8988T (cell line): Measurements from ENCODE around the gene FLOT2.
"Not testable (repeated sequence)": the region's sequence is repeated elsewhere in the genome, so short reads cannot be mapped to it uniquely, and the experiment has no call there.

Source experiments
- DNase-seq: peaks from one replicate; pipeline ENCODE4 v3.0.0; 2011

FLOT2 gene

GRCh38 chr17:28895794-28896447 is 1.6 kb downstream of the FLOT2 start:
- DNase-seq = peak; percentile 33

GRCh38 chr17:28893248-28894183 is 4.0 kb downstream of the FLOT2 start:
- DNase-seq = not testable (repeated sequence)

GRCh38 chr17:28892024-28892423 is 5.5 kb downstream of the FLOT2 start:
- DNase-seq = no peak

- DNase-seq = no peak
Observed at GRCh38 chr17:28891201-28891600, 6.3 kb downstream of the FLOT2 start.

GRCh38 chr17:28889996-28890395 is 7.5 kb downstream of the FLOT2 start:
- DNase-seq = no peak

GRCh38 chr17:28888832-28889231 is 8.7 kb downstream of the FLOT2 start:
- DNase-seq = no peak

- no peak for DNase-seq
Observed at GRCh38 chr17:28887871-28888471, 9.6 kb downstream of the FLOT2 start.

- no peak for DNase-seq
Observed at GRCh38 chr17:28885951-28886350, 11.6 kb downstream of the FLOT2 start.

- no peak for DNase-seq
Observed at GRCh38 chr17:28885363-28885762, 12.2 kb downstream of the FLOT2 start.

GRCh38 chr17:28883967-28884702 is 13.4 kb downstream of the FLOT2 start:
- DNase-seq = no peak

GRCh38 chr17:28882154-28882895 is 15.2 kb downstream of the FLOT2 start:
- no peak for DNase-seq

- DNase-seq = no peak
Observed at GRCh38 chr17:28881533-28882056, 15.9 kb downstream of the FLOT2 start.

- DNase-seq = no peak
Observed at GRCh38 chr17:28880572-28880945, 17.0 kb downstream of the FLOT2 start.

GRCh38 chr17:28879886-28880571 is 17.5 kb downstream of the FLOT2 start:
- no peak for DNase-seq

GRCh38 chr17:28878981-28879380 is 18.6 kb downstream of the FLOT2 start:
- peak; percentile 95 for DNase-seq

GRCh38 chr17:28878158-28878910 is 19.2 kb downstream of the FLOT2 start:
- no peak for DNase-seq

GRCh38 chr17:28877150-28877711 is 20.3 kb downstream of the FLOT2 start:
- not testable (repeated sequence) for DNase-seq

- DNase-seq = no peak
Observed at GRCh38 chr17:28875848-28876550, 21.5 kb downstream of the FLOT2 start.

GRCh38 chr17:28874750-28875149 is 22.8 kb downstream of the FLOT2 start:
- no peak for DNase-seq

- DNase-seq = no peak
Observed at GRCh38 chr17:28873839-28874238, 23.7 kb downstream of the FLOT2 start.
